Measurements from ENCODE around the gene PDCD6IP.
"Not testable (repeated sequence)": the region's sequence is repeated elsewhere in the genome, so short reads cannot be mapped to it uniquely, and the experiment has no call there.

Gene PDCD6IP

GRCh38 chr3:33792167-33792892, 6.1 kb upstream of the PDCD6IP start:
- DNase-seq: no peak

GRCh38 chr3:33795131-33795530, 3.3 kb upstream of the PDCD6IP start:
- DNase-seq: no peak

GRCh38 chr3:33795856-33796536, 2.4 kb upstream of the PDCD6IP start:
- DNase-seq: no peak

GRCh38 chr3:33798113-33798417, 365 bp upstream of the PDCD6IP start:
- no peak for DNase-seq

- no peak for DNase-seq
Observed at GRCh38 chr3:33799202-33799551, 747 bp downstream of the PDCD6IP start.

- DNase-seq: no peak
Observed at GRCh38 chr3:33803252-33803651, 4.8 kb downstream of the PDCD6IP start.

- no peak for DNase-seq
Observed at GRCh38 chr3:33803894-33804526, 5.6 kb downstream of the PDCD6IP start.

- DNase-seq: no peak
Observed at GRCh38 chr3:33807191-33807590, 8.8 kb downstream of the PDCD6IP start.

GRCh38 chr3:33808559-33808958, 10.1 kb downstream of the PDCD6IP start:
- DNase-seq: no peak

GRCh38 chr3:33810545-33810944, 12.1 kb downstream of the PDCD6IP start:
- no peak for DNase-seq

GRCh38 chr3:33821989-33822388, 23.6 kb downstream of the PDCD6IP start:
- no peak for DNase-seq

- no peak for DNase-seq
Observed at GRCh38 chr3:33823821-33824220, 25.4 kb downstream of the PDCD6IP start.

GRCh38 chr3:33825111-33825510, 26.7 kb downstream of the PDCD6IP start:
- no peak for DNase-seq

- no peak for DNase-seq
Observed at GRCh38 chr3:33826206-33826605, 27.8 kb downstream of the PDCD6IP start.

- no peak for DNase-seq
Observed at GRCh38 chr3:33826688-33827087, 28.3 kb downstream of the PDCD6IP start.

- DNase-seq: no peak
Observed at GRCh38 chr3:33829720-33830119, 31.3 kb downstream of the PDCD6IP start.

GRCh38 chr3:33831053-33831452, 32.6 kb downstream of the PDCD6IP start:
- DNase-seq: no peak

- DNase-seq: no peak
Observed at GRCh38 chr3:33833408-33834095, 35.1 kb downstream of the PDCD6IP start.

- DNase-seq: no peak
Observed at GRCh38 chr3:33834096-33834453, 35.6 kb downstream of the PDCD6IP start.

GRCh38 chr3:33837182-33837581, 38.8 kb downstream of the PDCD6IP start:
- DNase-seq: not testable (repeated sequence)

- DNase-seq: no peak
Observed at GRCh38 chr3:33839283-33839682, 40.9 kb downstream of the PDCD6IP start.

GRCh38 chr3:33840179-33840578, 41.7 kb downstream of the PDCD6IP start:
- no peak for DNase-seq

GRCh38 chr3:33848624-33849347, 50.4 kb downstream of the PDCD6IP start:
- no peak for DNase-seq

All from activated T-cell treated with anti-CD3 and anti-CD28 coated beads, Interleukin-2, amount 50 U/mL, for 1 hour (primary cell).